Measurements from ENCODE around the gene CPB2.

Gene CPB2

GRCh38 chr13:46142776-46143175 lies 37.9 kb upstream of the CPB2 start:
- Histone ChIP-seq H4K20me1 (no peaks in the 10 kb centered on the region), H3K27ac (no peak overlapping the region), H3K9ac (no peak overlapping the region), H3K4me3 (no peak overlapping the region), H3K9me3 (no peaks in the 10 kb centered on the region), H3K27me3 (no peaks in the 10 kb centered on the region), H3K4me2 (no peak overlapping the region), H3K4me1 (no peaks in the 10 kb centered on the region), H3K36me3 (peaks cover 93% of the 10 kb centered on the region)
- TF ChIP-seq Cebpa-rat (IDR thresholded peaks at IDR 0.05), result no peak

- H3K4me2 ChIP-seq, result no peak overlapping the region
- no peak overlapping the region for H3K4me3 ChIP-seq
- H3K27me3 ChIP-seq, result no peaks in the 10 kb centered on the region
- no peak overlapping the region for H3K9ac ChIP-seq
- no peaks in the 10 kb centered on the region for H3K4me1 ChIP-seq
- H3K36me3 ChIP-seq, result peaks cover 97% of the 10 kb centered on the region
- no peak for TF ChIP-seq Cebpa-rat (IDR thresholded peaks at IDR 0.05)
- no peaks in the 10 kb centered on the region for H3K9me3 ChIP-seq
- no peak overlapping the region for H3K27ac ChIP-seq
- H4K20me1 ChIP-seq, result no peaks in the 10 kb centered on the region
These were observed 35.2 kb upstream of the CPB2 start for GRCh38 chr13:46140044-46140443.

GRCh38 chr13:46137627-46138317 lies 32.9 kb upstream of the CPB2 start:
- H3K4me1 ChIP-seq, result no peaks in the 10 kb centered on the region
- no peaks in the 10 kb centered on the region for H3K9me3 ChIP-seq
- H4K20me1 ChIP-seq, result no peaks in the 10 kb centered on the region
- H3K4me3 ChIP-seq, result no peak overlapping the region
- no peak overlapping the region for H3K27ac ChIP-seq
- H3K9ac ChIP-seq, result no peak overlapping the region
- TF ChIP-seq Cebpa-rat (IDR thresholded peaks at IDR 0.05), result no peak
- H3K36me3 ChIP-seq, result peaks cover 97% of the 10 kb centered on the region
- no peak overlapping the region for H3K4me2 ChIP-seq
- H3K27me3 ChIP-seq, result no peaks in the 10 kb centered on the region

GRCh38 chr13:46136688-46137087 lies 31.9 kb upstream of the CPB2 start:
- no peak overlapping the region for H3K4me3 ChIP-seq
- H3K9me3 ChIP-seq, result no peaks in the 10 kb centered on the region
- no peaks in the 10 kb centered on the region for H3K27me3 ChIP-seq
- no peak overlapping the region for H3K9ac ChIP-seq
- H3K4me1 ChIP-seq, result no peaks in the 10 kb centered on the region
- H3K27ac ChIP-seq, result no peak overlapping the region
- H3K4me2 ChIP-seq, result no peak overlapping the region
- peaks cover 97% of the 10 kb centered on the region for H3K36me3 ChIP-seq
- no peak for TF ChIP-seq Cebpa-rat (IDR thresholded peaks at IDR 0.05)
- no peaks in the 10 kb centered on the region for H4K20me1 ChIP-seq

- no peak for TF ChIP-seq Cebpa-rat (IDR thresholded peaks at IDR 0.05)
- H3K4me3 ChIP-seq, result no peak overlapping the region
- H3K9ac ChIP-seq, result no peak overlapping the region
- no peaks in the 10 kb centered on the region for H3K27me3 ChIP-seq
- no peaks in the 10 kb centered on the region for H4K20me1 ChIP-seq
- no peak overlapping the region for H3K4me2 ChIP-seq
- no peaks in the 10 kb centered on the region for H3K4me1 ChIP-seq
- H3K36me3 ChIP-seq, result peaks cover 100% of the 10 kb centered on the region
- H3K27ac ChIP-seq, result no peak overlapping the region
- no peaks in the 10 kb centered on the region for H3K9me3 ChIP-seq
These were observed 30.2 kb upstream of the CPB2 start for GRCh38 chr13:46134961-46135522.

GRCh38 chr13:46134494-46134893 lies 29.7 kb upstream of the CPB2 start:
- no peak overlapping the region for H3K27ac ChIP-seq
- no peak for TF ChIP-seq Cebpa-rat (IDR thresholded peaks at IDR 0.05)
- H3K36me3 ChIP-seq, result peaks cover 100% of the 10 kb centered on the region

GRCh38 chr13:46132109-46132508 lies 27.3 kb upstream of the CPB2 start:
- Histone ChIP-seq H3K9me3 (no peaks in the 10 kb centered on the region), H4K20me1 (no peaks in the 10 kb centered on the region; the same call in 1 of the 2 replicates), H3K9ac (no peak overlapping the region), H3K36me3 (peaks cover 98% of the 10 kb centered on the region), H3K4me2 (no peak overlapping the region), H3K4me1 (no peaks in the 10 kb centered on the region), H3K27me3 (no peaks in the 10 kb centered on the region), H3K4me3 (no peak overlapping the region), H3K27ac (no peak overlapping the region)
- TF ChIP-seq Cebpa-rat (IDR thresholded peaks at IDR 0.05), result no peak

More at GRCh38 chr13:46134494-46134893, 29.7 kb upstream of the CPB2 start:
- no peaks in the 10 kb centered on the region for H3K27me3 ChIP-seq
- no peak overlapping the region for H3K4me3 ChIP-seq
- no peaks in the 10 kb centered on the region for H3K4me1 ChIP-seq
- H3K9me3 ChIP-seq, result no peaks in the 10 kb centered on the region
- no peaks in the 10 kb centered on the region for H4K20me1 ChIP-seq
- no peak overlapping the region for H3K4me2 ChIP-seq
- no peak overlapping the region for H3K9ac ChIP-seq

- Histone ChIP-seq H3K4me1 (no peaks in the 10 kb centered on the region), H4K20me1 (no peaks in the 10 kb centered on the region; the same call in 1 of the 2 replicates), H3K27me3 (no peaks in the 10 kb centered on the region), H3K9me3 (no peaks in the 10 kb centered on the region), H3K36me3 (peaks cover 98% of the 10 kb centered on the region), H3K27ac (no peak overlapping the region), H3K4me3 (no peak overlapping the region), H3K9ac (no peak overlapping the region), H3K4me2 (no peak overlapping the region)
- no peak for TF ChIP-seq Cebpa-rat (IDR thresholded peaks at IDR 0.05)
These were observed 26.9 kb upstream of the CPB2 start for GRCh38 chr13:46131705-46132104.

- peaks cover 93% of the 10 kb centered on the region for H3K36me3 ChIP-seq
- H3K9me3 ChIP-seq, result no peaks in the 10 kb centered on the region
- H3K27me3 ChIP-seq, result no peaks in the 10 kb centered on the region
- peaks cover 14% of the 10 kb centered on the region for H3K4me1 ChIP-seq
- H3K4me2 ChIP-seq, result no peak overlapping the region
- no peak for TF ChIP-seq Cebpa-rat (IDR thresholded peaks at IDR 0.05)
- no peak overlapping the region for H3K27ac ChIP-seq
- H3K4me3 ChIP-seq, result no peak overlapping the region
- peaks cover 8% of the 10 kb centered on the region; the same call in 1 of the 2 replicates for H4K20me1 ChIP-seq
- H3K9ac ChIP-seq, result no peak overlapping the region
These were observed 25.3 kb upstream of the CPB2 start for GRCh38 chr13:46129955-46130618.

- Histone ChIP-seq H3K9ac (no peak overlapping the region), H3K36me3 (peaks cover 84% of the 10 kb centered on the region), H3K4me1 (peaks cover 21% of the 10 kb centered on the region), H3K4me2 (no peak overlapping the region), H3K27ac (no peak overlapping the region), H4K20me1 (peaks cover 8% of the 10 kb centered on the region; the same call in 1 of the 2 replicates), H3K9me3 (no peaks in the 10 kb centered on the region), H3K27me3 (no peaks in the 10 kb centered on the region), H3K4me3 (no peak overlapping the region)
- no peak for TF ChIP-seq Cebpa-rat (IDR thresholded peaks at IDR 0.05)
These were observed 24.3 kb upstream of the CPB2 start for GRCh38 chr13:46129124-46129523.
